H1 (cell line): ENCODE measurements around the gene SFMBT2. TPM values are rescaled to one million over a fixed set of nuclear protein-coding genes. Genes with fewer than 3 reads are reported as not detected.

Experiments used
- CTCF ChIA-PET: fragments of 300-600 bp; sonication (Branson Sonifier 250); formaldehyde crosslinking; loops from one replicate; lab custom pipeline; 2021; ENCODE audit not compliant: partially characterized antibody; lab: Charles Lee
- POLR2A ChIA-PET: fragments of 300-600 bp; sonication (Branson Sonifier 250); formaldehyde crosslinking; loops from one replicate; lab custom pipeline; 2021; ENCODE audit warnings: inconsistent platforms; ENCODE audit not compliant: partially characterized antibody; lab: Charles Lee
- DNase-seq, 2 experiments: peaks; one replicate each; pipeline versions ENCODE4 v3.0.0 to v3.0.0-alpha.2; 2010 to 2022; ENCODE audit warnings: low spot score in 2 of 2, low read depth in 1 of 2, mixed read lengths in 1 of 2
- FAIRE-seq: peaks from 2 replicates; lab custom pipeline; 2011; peaks lifted over from hg19 to GRCh38; lab: Jason Lieb, UNC
- H2AFZ ChIP-seq: 2 replicates; pipeline ENCODE4 v1.8.1; 2012; ENCODE audit warnings: low read length, inconsistent platforms
- H2AK5ac ChIP-seq: 2 replicates; pipeline ENCODE4 v1.6.1; 2013; ENCODE audit warnings: low read depth, low read length
- H2BK120ac ChIP-seq: replicated peaks from 2 replicates; pipeline ENCODE3; 2013; ENCODE audit warnings: low read depth, low read length, inconsistent platforms
- H2BK12ac ChIP-seq: 2 replicates; pipeline ENCODE4 v1.6.1; 2013; ENCODE audit warnings: low read depth, low read length
- H2BK15ac ChIP-seq: 2 replicates; pipeline ENCODE4 v1.6.1; 2013; ENCODE audit warnings: low read length
- H2BK20ac ChIP-seq: 2 replicates; pipeline ENCODE4 v1.6.1; 2013; ENCODE audit warnings: low read length
- H2BK5ac ChIP-seq: 2 replicates; pipeline ENCODE4 v1.6.1; 2013; ENCODE audit warnings: low read depth, low read length
- H3K14ac ChIP-seq: 2 replicates; pipeline ENCODE4 v1.6.1; 2013; ENCODE audit warnings: inconsistent platforms; ENCODE audit not compliant: insufficient read length
- H3K18ac ChIP-seq: 2 replicates; pipeline ENCODE4 v1.6.1; 2013; ENCODE audit warnings: low read length; ENCODE audit errors: extremely low read depth
- H3K23ac ChIP-seq: 2 replicates; pipeline ENCODE4 v1.6.1; 2013; ENCODE audit warnings: inconsistent platforms; ENCODE audit not compliant: insufficient read length
- H3K23me2 ChIP-seq: 2 replicates; pipeline ENCODE4 v1.6.1; 2013; ENCODE audit warnings: low read depth, low read length
- H3K27ac ChIP-seq: 2 replicates; pipeline ENCODE4 v1.6.1; 2011; ENCODE audit warnings: low read depth, low read length, inconsistent platforms
- H3K27me3 ChIP-seq, 4 experiments: replicated peaks in 1 of 4; 1 replicate in 1 of 4; 2 replicates in 3 of 4; pipeline versions ENCODE4 v1.6.1 to v1.8.1; 2011 to 2013; ENCODE audit warnings: low read length in 3 of 4, mild to moderate bottlenecking in 3 of 4, inconsistent platforms in 2 of 4, mixed read lengths in 2 of 4, moderate library complexity in 1 of 4; ENCODE audit not compliant: control insufficient read depth in 3 of 4, insufficient read depth in 3 of 4; ENCODE audit errors: extremely low read depth in 1 of 4
- H3K36me3 ChIP-seq, 4 experiments: 2 replicates each; pipeline versions ENCODE4 v1.6.1 to v1.8.1; 2011 to 2013; ENCODE audit warnings: mild to moderate bottlenecking in 4 of 4, low read length in 3 of 4, moderate library complexity in 2 of 4, control low read depth in 1 of 4, inconsistent platforms in 1 of 4; ENCODE audit not compliant: insufficient read depth in 4 of 4, control insufficient read depth in 2 of 4
- H3K4ac ChIP-seq: replicated peaks from 2 replicates; pipeline ENCODE3; 2013; ENCODE audit warnings: low read length, low read depth, mixed read lengths, inconsistent platforms; ENCODE audit not compliant: insufficient read length
- H3K4me1 ChIP-seq, 4 experiments: replicated peaks in 1 of 4; 1 replicate in 1 of 4; 2 replicates in 3 of 4; pipeline versions ENCODE4 v1.6.1 to v1.8.1; 2011 to 2013; ENCODE audit warnings: low read length in 3 of 4, inconsistent platforms in 2 of 4, mixed read lengths in 1 of 4; ENCODE audit not compliant: insufficient read depth in 4 of 4, control insufficient read depth in 3 of 4
- H3K4me2 ChIP-seq, 2 experiments: 2 replicates each; pipeline versions ENCODE4 v1.6.1 to v1.8.1; 2011 to 2013; ENCODE audit warnings: low read depth in 2 of 2, low read length in 2 of 2, control low read depth in 1 of 2, inconsistent platforms in 1 of 2, mild to moderate bottlenecking in 1 of 2; ENCODE audit not compliant: insufficient read depth in 1 of 2
- H3K4me3 ChIP-seq, 4 experiments: fragments of 200-600, 300-600 bp in 1 of 4; sonication (generic), shearing (Covaris generic), sonication (Bioruptor Twin) in 1 of 4; 2 replicates each; pipeline versions ENCODE4 v1.5.1 to v1.8.1; 2011 to 2016; ENCODE audit warnings: low read length in 4 of 4, low read depth in 3 of 4, control low read depth in 2 of 4, inconsistent platforms in 2 of 4, mild to moderate bottlenecking in 2 of 4, mixed read lengths in 1 of 4, moderate library complexity in 1 of 4; ENCODE audit not compliant: insufficient read depth in 2 of 4; ENCODE audit errors: extremely low read depth in 1 of 4
- H3K56ac ChIP-seq: replicated peaks from 2 replicates; pipeline ENCODE3; 2013; ENCODE audit warnings: low read depth, mild to moderate bottlenecking, mixed read lengths, low read length, inconsistent platforms; ENCODE audit not compliant: insufficient read length
- H3K79me1 ChIP-seq: 2 replicates; pipeline ENCODE4 v1.6.1; 2013; ENCODE audit warnings: low read depth, low read length, control low read depth
- H3K79me2 ChIP-seq, 2 experiments: 2 replicates each; pipeline versions ENCODE4 v1.6.1 to v1.8.1; 2012 to 2013; ENCODE audit warnings: low read length in 2 of 2, mild to moderate bottlenecking in 2 of 2, inconsistent platforms in 1 of 2; ENCODE audit not compliant: insufficient read depth in 2 of 2, control insufficient read depth in 1 of 2
- H3K9ac ChIP-seq, 4 experiments: replicated peaks in 1 of 4; 1 replicate in 1 of 4; 2 replicates in 3 of 4; pipeline versions ENCODE4 v1.6.1 to v1.8.1; 2011 to 2013; ENCODE audit warnings: low read depth in 3 of 4, low read length in 3 of 4, control low read depth in 2 of 4, mild to moderate bottlenecking in 2 of 4, moderate library complexity in 2 of 4, inconsistent platforms in 1 of 4; ENCODE audit errors: extremely low read depth in 1 of 4
- H3K9me3 ChIP-seq, 2 experiments: 2 replicates each; pipeline versions ENCODE4 v1.6.1 to v1.8.1; 2012 to 2013; ENCODE audit warnings: mild to moderate bottlenecking in 2 of 2, moderate library complexity in 2 of 2, control low read depth in 1 of 2, inconsistent platforms in 1 of 2, low read depth in 1 of 2, low read length in 1 of 2, mixed read lengths in 1 of 2; ENCODE audit not compliant: insufficient read depth in 2 of 2
- H4K20me1 ChIP-seq, 2 experiments: replicated peaks in 1 of 2; 2 replicates each; pipeline versions ENCODE3 to v1.8.1; 2011 to 2013; ENCODE audit warnings: inconsistent platforms in 2 of 2, low read length in 2 of 2, mild to moderate bottlenecking in 1 of 2; ENCODE audit not compliant: insufficient read depth in 2 of 2, control insufficient read depth in 1 of 2
- H4K5ac ChIP-seq: 2 replicates; pipeline ENCODE4 v1.6.1; 2013; ENCODE audit warnings: low read length, low read depth, mixed read lengths, inconsistent platforms; ENCODE audit not compliant: insufficient read length
- H4K8ac ChIP-seq: 2 replicates; pipeline ENCODE4 v1.8.0; 2013; ENCODE audit warnings: mild to moderate bottlenecking, moderate library complexity, low read length, inconsistent platforms; ENCODE audit not compliant: insufficient read depth; ENCODE audit errors: extremely low read depth
- H4K91ac ChIP-seq: replicated peaks from 2 replicates; pipeline ENCODE3; 2013; ENCODE audit warnings: low read length, mixed read lengths, inconsistent platforms; ENCODE audit not compliant: insufficient read length
- CBX5 ChIP-seq: fragments of 300-800, 300-1000 bp; sonication (generic); IDR thresholded peaks from 2 replicates; pipeline ENCODE4 v1.7.1; 2016; ENCODE audit warnings: antibody characterized with exemption, low read length, low read depth
- CHD1 ChIP-seq: IDR thresholded peaks from 2 replicates; pipeline ENCODE4 v1.6.1; 2012; ENCODE audit warnings: low read depth, low read length, improper control_type of control experiment
- CREB1 ChIP-seq: IDR thresholded peaks from 2 replicates; pipeline ENCODE4 v1.6.1; 2012; ENCODE audit warnings: inconsistent platforms
- HDAC2 ChIP-seq, 2 experiments: fragments of 300-600 bp in 1 of 2; sonication (generic) in 1 of 2; IDR thresholded peaks; 2 replicates each; pipeline ENCODE4 v1.6.1; 2011 to 2012; ENCODE audit warnings: low read depth in 2 of 2, low read length in 2 of 2, mild to moderate bottlenecking in 2 of 2, moderate library complexity in 2 of 2, borderline replicate concordance in 1 of 2, inconsistent platforms in 1 of 2
- KDM5A ChIP-seq: fragments of 200-600 bp; IDR thresholded peaks from 2 replicates; pipeline ENCODE4 v1.7.1; 2012; ENCODE audit warnings: mild to moderate bottlenecking, low read length, inconsistent platforms, mixed read lengths
- SAP30 ChIP-seq: fragments of 300-600 bp; sonication (generic); IDR thresholded peaks from 2 replicates; pipeline ENCODE4 v1.7.1; 2012; ENCODE audit warnings: low read length, moderate library complexity, mild to moderate bottlenecking, inconsistent platforms; ENCODE audit not compliant: insufficient read depth, insufficient replicate concordance
- SIN3A ChIP-seq, 2 experiments: IDR thresholded peaks in 1 of 2; conservative IDR thresholded peaks in 1 of 2; 2 replicates each; pipeline ENCODE4 v1.6.1; 2011 to 2012; ENCODE audit warnings: low read length in 2 of 2, improper control_type of control experiment in 1 of 2, low read depth in 1 of 2, mild to moderate bottlenecking in 1 of 2
- SIRT6 ChIP-seq: IDR thresholded peaks from one replicate; pipeline ENCODE4 v1.7.1; 2012; ENCODE audit warnings: low read length, inconsistent platforms
- SP4 ChIP-seq: IDR thresholded peaks from 2 replicates; pipeline ENCODE4 v1.6.1; 2012; ENCODE audit warnings: low read length, inconsistent platforms
- SRF ChIP-seq: IDR thresholded peaks from 2 replicates; pipeline ENCODE4 v1.6.1; 2011; ENCODE audit warnings: mild to moderate bottlenecking, low read depth, low read length, moderate library complexity
- TAF7 ChIP-seq: optimal IDR thresholded peaks from 2 replicates; pipeline ENCODE3; 2011; ENCODE audit warnings: low read depth, mild to moderate bottlenecking, inconsistent platforms, low read length, moderate library complexity, borderline replicate concordance
- TEAD4 ChIP-seq: IDR thresholded peaks from 2 replicates; pipeline ENCODE4 v1.6.1; 2012; ENCODE audit warnings: low read depth, low read length, inconsistent platforms, mixed read lengths
- ZNF274 ChIP-seq: IDR thresholded peaks from 2 replicates; pipeline ENCODE4 v1.7.0; 2012; ENCODE audit warnings: low read length, borderline replicate concordance; ENCODE audit errors: extremely low read depth
- WGBS, 2 experiments: shearing (Covaris generic) in 1 of 2; methylation state at CpG; one replicate each; pipeline versions ENCODE4 v1.1.6 to v1.1.7; 2013 to 2015; ENCODE audit warnings: low lambda C conversion rate in 2 of 2, mixed read lengths in 2 of 2, inconsistent platforms in 1 of 2, low coverage in 1 of 2, missing lambda C conversion rate in 1 of 2; ENCODE audit not compliant: insufficient replicate concordance in 2 of 2, insufficient coverage in 1 of 2, insufficient read length in 1 of 2; ENCODE audit errors: extremely low coverage in 1 of 2, missing lambda C conversion rate in 1 of 2; 5-methylcytosine and 5-hydroxymethylcytosine counted together
- polyA plus RNA-seq, 7 experiments: library from polyadenylated mRNA; depleted of rRNA in 3 of 7; stranded (reverse) in 5 of 7; unstranded in 2 of 7; fragments of >200 nt in 5 of 7; fragments of 200-250 nt in 2 of 7; gene quantifications; 1 replicate in 5 of 7; 2 replicates in 1 of 7; 4 replicates in 1 of 7; pipeline versions ENCODE4 v1.2.1 to v1.2.3, GENCODE V29; 2011 to 2013; ENCODE audit warnings: missing spikeins in 2 of 7, mixed read lengths in 2 of 7
- total RNA-seq: library from RNA; stranded (reverse); fragmentation: NEBNext Ultra II Directional; extraction: Animal tissue kit (Norgen Biotek cat#: 25700); gene quantifications from 2 replicates; pipeline ENCODE4 v1.2.1, GENCODE V29; 2021

Gene SFMBT2
- total and polyA plus RNA-seq, 2 of the 8 experiments (the other 6 are each of a cell fraction or from before 2014, with no cell fraction given): 2.9 to 11.0 TPM

- Histone ChIP-seq H3K27ac (no peak overlapping the region), H3K56ac (no peak overlapping the region), H3K79me2 (peaks cover 0 to 3% of the 10 kb centered on the region in 2 experiments; a peak in 2 of 4 replicates), H4K8ac (no peak overlapping the region), H3K79me1 (no peaks in the 10 kb centered on the region; the same call in 1 of the 2 replicates), H3K4me1 (peaks cover 0 to 13% (median 2%) of the 10 kb centered on the region in 4 experiments; a peak in 3 of 7 replicates), H4K5ac (no peak overlapping the region), H3K18ac (no peak overlapping the region), H2AK5ac (no peak overlapping the region), H4K20me1 (peaks cover 0 to 2% of the 10 kb centered on the region in 2 experiments), H3K27me3 (no peaks in the 10 kb centered on the region), H2BK5ac (no peak overlapping the region), H4K91ac (no peak overlapping the region), H3K4me2 (no peak overlapping the region), H3K9ac (no peak overlapping the region), H3K14ac (no peak overlapping the region), H2BK15ac (no peak overlapping the region), H3K4ac (no peak overlapping the region), H3K23me2 (no peaks in the 10 kb centered on the region), H3K36me3 (peaks cover 0 to 4% (median 0%) of the 10 kb centered on the region in 4 experiments; a peak in 1 of 8 replicates), H2BK120ac (no peak overlapping the region), H2AFZ (no peak overlapping the region), H3K4me3 (no peak overlapping the region), H2BK20ac (no peak overlapping the region), H2BK12ac (no peak overlapping the region), H3K9me3 (no peaks in the 10 kb centered on the region), H3K23ac (no peak overlapping the region)
- TF ChIP-seq SIRT6 (no peak), CREB1 (no peak), ZNF274 (no peak), SP4 (no peak), KDM5A (no peak), TAF7 (no peak), CBX5 (no peak), SRF (no peak), HDAC2 (IDR thresholded peaks at IDR 0.05; ENCODE audit: borderline replicate concordance in 1 of 2, low read depth in 2 of 2, low read length in 2 of 2) (no peak), SAP30 (no peak), SIN3A (conservative IDR thresholded peaks at IDR 0.05 in 1 of 2, IDR thresholded peaks at IDR 0.05 in 1 of 2; ENCODE audit: low read depth in 1 of 2, low read length in 2 of 2) (no peak), CHD1 (no peak), TEAD4 (no peak)
- 89% methylated on average over 4 of the region's 4 CpGs; no CpG with 5 or more reads in 1 of the 2 experiments for WGBS, 2 experiments
- POLR2A ChIA-PET: no interaction called here
- no peak for DNase-seq
- CTCF ChIA-PET: interaction anchor here (1.2 kb wide), 1 partner anchor 62 kb away, joined by 4 read pairs; no protein-coding TSS in a partner anchor
- FAIRE-seq: no peak
Measured at GRCh38 chr10:7339510-7339909, 71.3 kb downstream of the SFMBT2 start.
